HK-2 (cell line): Measurements from ENCODE around the gene FHIT.

Experiments used
- DNase-seq: peaks from one replicate; pipeline ENCODE4 v3.0.0-alpha.2; 2018; ENCODE audit not compliant: unreplicated experiment

FHIT gene

DNA sequence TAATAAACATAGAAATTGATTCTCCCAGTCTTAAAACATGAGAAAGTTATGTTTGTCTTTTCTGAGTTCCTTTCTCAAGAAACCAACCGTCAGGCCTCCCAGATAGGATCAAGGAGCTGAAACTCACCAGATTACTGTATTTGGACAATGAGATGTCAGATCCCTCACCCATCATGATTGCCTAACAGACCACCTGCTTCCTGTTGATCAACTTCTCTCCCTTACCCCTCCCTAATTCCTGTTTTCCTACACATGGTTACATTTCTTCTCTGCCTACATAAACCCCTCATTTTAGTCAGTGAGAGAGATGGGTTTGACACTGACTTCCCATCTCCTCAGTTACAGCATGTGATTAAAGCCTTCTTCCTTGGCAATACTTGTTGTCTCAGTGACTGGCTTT lies 917.5 kb downstream of the FHIT start:
- DNase-seq = no peak

DNA sequence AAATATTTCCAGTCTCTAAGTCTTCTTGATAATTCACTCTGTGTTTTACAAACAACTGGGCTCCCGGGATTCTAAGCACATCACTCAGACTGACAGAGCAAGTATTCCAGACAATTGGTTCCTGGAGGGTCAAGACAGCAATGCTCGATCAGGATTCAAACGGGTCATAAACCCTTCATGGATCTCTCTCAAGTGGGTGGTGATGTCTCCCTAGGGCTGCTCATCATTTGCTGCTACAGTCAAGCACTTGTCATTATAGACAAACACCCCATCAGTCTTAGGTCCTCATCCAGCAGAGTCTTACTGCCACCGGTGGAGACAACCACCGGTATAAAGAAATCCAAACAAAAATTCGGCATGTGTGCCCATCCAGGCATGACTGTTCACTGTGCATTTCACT lies 921.1 kb downstream of the FHIT start:
- no peak for DNase-seq

DNA sequence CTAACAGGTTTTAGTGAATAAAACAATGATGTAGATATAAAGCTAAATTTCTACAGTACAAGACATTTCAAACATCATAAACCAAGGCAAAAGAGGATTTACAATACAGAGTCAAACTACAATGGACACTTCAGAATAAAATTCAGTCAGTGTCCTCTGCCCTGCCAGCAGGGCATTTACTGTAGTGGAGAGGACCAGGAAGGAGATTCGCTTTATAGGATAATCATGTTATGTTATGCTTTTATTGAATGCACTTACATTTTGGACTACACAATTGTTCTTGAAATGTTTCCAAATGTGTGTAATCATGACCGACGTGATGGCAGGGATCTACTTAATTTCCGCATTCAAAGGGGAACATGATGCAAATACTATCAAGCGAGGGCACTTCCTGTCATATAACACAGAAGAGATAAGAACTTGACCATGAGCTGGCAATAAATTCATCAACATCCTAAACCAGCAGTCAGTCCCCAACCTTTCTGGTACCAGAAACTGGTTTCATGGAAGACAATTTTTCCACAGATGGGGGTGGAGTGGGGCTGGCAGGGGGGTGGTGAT lies 925.6 kb downstream of the FHIT start:
- DNase-seq = no peak

DNA sequence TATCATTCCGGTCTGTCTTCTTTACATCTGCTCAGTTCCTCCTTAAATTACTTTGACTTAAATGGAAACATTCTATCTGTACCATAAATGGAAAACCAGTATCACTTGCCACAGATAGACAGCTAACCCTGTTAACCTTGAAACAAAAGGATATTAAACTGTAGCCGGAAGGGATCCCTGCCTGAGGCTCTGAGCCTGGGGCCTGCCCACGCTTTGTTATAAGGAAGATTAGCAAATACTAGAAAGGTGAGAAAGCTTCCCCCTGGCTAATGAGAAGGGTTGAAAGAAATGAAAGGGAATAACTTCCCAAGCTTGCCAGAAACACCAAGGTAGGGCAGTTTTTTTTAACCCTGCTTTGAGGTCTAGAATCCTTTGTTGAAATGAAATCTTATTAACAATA lies 927.6 kb downstream of the FHIT start:
- DNase-seq = no peak

DNA sequence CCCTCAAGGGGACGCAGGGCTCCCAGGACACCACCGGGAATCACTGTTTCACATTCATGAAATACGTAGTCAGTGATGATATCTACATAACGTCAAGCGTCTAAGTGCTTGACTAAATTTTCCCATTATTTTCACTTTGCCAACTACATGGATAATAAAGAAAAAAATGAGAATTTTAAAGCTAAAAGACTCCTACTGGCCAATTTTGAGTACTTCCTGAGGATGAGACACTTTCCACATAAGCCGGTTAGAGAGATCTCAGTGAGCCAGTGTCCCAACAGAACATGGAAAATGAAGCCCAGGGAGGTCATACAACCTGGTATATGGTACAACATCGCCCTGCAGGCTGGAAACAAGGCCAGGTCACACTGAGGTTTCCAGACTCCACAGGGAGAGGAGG lies 928.1 kb downstream of the FHIT start:
- no peak for DNase-seq

DNA sequence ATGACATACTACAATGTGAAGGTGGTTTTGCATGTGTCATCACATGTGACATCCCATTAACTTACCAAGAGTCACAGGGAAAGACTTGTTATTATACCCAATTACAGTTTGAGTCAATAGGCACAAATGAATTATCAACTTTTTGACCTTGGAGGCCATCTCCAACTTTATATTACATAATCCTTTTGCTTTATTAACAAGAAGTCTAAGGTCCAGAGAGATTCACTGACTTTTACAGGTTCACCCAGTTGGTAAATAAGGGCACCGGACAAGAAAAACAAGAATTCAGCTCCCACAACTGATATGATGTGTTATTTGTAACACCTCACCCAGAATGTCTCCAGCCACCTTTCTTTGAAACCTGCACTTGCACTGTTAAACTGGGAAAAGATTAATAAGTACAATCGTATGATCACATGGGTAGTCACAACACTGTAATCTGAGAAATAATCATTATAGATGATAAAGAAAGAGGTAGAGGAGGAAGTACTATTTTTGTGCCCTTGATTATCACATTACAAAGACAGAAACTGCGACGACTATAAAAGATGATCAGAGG lies 928.9 kb downstream of the FHIT start:
- DNase-seq = no peak

DNA sequence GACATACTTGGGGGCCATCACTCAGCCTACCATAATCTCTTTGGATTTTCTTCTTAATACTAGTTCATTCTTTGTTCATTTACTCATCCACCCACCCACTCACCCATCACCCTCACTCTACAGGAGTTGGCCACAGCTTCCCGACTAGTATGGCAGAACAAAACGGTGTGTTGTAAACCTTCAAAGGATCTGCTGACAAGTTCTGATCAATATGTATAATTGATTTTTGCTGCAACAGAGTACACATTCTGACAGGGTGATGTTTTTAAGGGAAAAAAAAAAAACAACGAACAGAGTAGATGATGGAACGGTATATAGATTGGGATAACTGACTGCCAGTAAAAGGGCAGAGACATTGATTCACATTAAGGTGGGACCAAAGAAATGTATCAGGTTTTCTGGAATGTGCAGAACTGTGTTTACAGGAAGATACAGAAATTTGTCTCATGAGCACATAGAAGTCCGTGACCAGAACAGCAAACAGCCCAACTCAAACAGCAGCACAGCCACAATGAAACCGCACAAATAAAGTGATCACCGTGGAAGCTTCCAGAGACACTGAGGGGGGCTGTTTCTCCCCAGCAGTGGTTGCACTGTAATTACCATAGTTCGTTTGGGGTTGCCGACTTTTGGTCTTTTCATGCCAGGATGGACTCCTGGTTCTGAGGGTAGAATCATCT lies 931.9 kb downstream of the FHIT start:
- no peak for DNase-seq

DNA sequence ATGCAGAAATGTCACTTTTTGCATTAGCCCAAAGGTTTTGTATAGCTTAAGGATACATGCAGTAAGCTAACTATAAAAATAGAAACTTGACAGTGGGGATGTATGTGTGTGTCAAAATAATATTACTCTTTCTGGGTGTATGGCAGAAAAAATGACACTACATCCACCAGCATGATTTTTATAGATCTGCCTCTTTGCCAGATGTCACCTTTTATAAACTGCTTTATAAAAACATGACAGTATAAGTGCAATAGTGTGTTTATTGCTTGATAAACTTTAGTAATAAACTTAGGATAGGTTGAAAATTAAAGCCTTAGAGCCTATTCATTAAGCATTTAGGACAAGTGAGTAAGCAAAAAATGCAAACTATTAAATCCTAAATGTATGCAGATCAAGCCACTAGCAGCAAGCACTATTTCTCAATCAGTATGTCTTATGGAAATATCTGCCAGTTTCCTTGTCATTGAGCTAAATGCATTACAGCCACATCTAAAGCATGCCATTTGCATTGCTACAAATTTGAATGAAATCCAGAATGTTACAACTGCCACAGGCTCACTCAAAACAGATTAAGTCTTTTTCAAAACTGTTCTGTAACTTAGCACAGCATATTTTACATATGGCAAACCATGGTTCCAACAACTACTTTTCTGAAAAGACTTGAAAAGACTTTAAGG lies 935.0 kb downstream of the FHIT start:
- DNase-seq = no peak

DNA sequence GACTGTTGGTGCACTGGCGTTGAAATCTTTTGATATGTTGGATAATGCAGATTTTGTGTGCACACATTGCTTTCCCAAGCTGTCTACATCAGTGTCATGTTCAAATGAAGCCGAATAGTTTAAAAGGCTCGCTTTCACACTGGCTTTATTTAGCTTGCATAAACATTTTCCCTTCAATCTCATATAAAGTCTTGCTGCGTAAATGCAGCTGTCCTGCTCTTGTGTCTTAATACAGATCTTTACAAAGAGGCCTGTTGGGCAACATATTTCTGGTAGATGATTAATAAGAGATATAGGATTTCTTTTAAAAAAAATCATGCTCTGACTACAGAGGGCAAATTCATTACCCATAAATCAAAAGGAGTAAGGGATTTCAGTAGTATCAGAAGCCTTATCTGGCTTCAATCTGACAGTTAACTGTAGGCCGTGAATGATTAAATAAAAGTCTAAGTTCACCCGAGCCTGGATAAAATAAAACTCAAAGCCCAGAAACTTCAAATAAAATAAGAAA lies 937.2 kb downstream of the FHIT start:
- DNase-seq = no peak

DNA sequence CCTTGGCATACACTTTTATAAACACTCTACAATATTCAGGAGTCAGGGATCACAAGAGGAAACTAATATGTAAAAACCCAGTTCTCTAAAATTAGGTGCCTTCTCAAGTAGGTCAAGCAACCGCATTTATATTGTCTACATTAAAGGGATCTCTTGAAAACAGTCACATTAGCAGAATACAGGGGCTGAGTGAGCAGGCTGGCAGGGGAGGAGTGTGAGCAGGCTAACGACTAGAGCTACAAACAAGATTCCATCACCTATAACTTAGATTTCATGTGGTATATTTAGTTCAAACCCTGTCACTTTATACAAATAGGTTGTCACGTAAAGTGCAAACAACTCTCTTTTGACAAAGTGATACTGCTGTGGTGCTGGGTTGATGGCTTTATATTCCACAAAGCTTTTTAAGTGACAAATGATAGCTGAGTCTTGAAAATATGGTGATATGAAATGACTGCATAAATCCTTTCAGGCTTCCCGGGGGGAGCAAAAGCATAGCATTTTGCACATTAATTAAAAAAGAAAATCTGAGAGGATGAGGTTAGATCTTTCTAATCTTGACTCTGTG lies 937.9 kb downstream of the FHIT start:
- DNase-seq = no peak

DNA sequence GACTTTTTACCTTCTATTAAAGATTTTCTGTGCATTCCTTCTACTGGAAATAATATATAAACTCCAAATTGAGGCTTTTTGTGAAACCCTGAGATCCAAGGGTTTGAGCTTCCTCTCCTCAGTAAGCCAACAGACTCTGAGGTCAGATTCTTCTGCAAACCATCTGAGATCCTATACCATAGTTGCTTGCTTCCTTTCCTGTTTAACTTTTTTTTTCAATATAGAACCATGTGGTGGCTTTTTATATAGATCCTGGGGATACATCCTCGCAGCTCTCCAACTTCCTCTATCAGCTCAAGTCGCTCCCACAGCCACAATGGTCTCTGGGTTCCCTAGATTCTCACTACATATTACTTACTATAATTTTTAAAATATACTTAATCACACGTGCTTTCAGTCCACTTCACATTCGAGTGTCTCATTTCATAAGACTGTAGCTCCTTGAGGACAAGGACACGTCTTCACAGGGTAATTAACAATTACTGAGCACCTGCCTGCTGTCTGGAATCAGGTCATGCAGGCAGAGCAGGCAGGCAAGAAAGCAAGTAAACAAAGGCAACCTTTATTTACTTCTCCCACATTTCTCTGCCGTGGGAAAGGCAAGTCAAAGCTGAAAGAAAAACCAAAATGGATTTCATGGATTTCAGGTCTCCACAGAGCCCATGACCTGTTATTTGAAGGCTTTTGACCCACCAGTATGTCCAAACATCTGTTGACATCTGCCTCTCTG lies 941.5 kb downstream of the FHIT start:
- no peak for DNase-seq

DNA sequence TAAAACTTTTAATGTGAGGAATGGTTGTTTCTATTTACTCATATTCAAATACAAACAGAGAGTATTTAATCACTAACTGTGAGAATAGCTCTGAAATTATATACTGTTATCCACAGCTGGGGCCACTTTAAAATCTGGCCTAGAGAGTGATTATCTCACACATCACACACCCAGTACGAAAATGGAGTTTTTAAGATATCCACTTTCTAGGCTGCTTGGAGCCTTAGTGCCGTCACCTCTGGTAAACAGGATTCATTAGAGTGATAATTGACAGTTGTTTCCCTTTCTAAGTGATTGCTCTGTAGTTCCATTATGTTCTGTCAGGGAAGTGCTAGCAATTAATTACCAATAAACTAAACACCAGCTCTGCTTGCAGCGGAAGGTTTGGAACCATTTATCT lies 942.4 kb downstream of the FHIT start:
- DNase-seq = no peak

DNA sequence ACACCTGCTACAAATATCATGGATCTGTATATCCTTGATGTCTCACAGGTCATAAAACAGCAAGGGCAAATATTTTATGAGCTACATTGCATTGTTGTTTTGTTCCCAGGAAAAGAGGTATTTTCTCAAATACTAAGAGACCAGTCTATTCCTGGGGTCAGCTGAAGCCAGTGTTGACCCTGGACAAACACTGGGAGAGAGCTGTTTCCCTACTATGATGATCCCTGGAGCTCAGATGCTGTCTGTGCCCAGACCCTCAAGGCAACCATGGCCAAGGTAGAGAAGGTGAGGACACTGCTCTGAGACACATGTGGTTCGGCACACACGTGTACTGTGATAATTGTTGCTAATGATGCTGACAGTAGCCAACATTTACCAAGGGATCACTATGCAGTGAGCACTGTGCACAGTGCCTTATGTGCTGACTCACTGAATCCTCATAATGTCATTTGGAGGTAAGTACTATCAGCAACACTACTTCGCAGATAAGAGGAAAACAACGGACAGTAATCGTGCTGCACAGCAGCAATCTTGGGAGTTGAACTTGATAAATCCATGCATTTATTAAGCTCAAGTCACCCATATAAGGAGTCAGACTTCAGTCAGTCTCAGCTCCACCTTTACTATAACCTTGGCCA lies 943.6 kb downstream of the FHIT start:
- DNase-seq = no peak

DNA sequence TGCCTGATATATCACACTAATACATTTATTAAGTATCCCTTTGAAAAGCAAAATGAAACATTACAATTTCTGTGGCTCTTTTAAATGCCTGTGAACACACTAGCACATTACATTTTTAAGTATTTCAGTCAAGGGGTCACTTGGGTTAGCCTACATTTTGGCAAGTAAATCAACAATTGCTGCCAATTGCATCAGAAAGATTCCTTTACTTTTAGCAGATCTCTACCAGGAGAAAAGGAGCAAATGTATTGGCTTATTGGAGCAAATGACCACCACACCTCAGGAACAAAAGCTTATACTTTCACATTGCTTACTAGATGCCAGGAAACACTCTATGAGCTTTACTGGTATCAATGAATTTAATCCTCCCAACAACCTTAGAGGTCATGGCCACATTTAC lies 947.1 kb downstream of the FHIT start:
- DNase-seq = no peak

DNA sequence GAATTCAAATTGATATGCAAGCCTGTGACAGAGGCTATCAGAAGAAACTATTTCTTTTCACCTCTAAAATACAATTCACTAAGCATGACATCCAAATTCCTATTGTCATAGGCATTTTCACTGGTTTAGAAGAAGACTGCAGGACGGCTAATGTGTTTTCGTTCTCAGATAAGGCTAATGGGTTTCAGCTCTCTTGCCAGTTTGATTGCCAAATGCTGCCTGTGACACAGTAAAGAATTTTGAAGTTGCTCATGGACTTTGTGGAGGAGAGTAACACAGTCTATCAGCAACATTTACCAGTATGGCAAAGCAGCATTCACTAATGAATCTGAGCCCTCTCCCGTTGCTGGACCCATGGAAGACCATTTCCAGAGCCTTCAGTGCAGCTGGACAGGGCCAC lies 948.1 kb downstream of the FHIT start:
- no peak for DNase-seq

DNA sequence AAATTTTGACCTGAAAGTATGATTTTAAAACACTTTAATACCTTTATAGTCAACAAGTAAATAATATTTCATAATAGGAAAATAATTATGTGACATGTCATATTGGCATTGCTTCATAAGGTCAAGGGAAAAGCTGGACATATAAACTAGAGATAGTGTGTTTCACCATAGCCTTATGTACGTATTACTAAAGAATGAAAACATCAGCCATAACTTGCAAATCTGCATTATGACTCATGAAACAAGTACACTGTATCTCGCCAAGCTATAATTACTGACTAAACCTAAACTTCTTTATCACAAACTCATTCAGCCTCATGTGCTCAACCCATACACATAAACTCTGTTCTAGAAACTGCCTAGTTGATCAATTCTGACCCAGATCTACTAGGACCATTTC lies 950.1 kb downstream of the FHIT start:
- DNase-seq = no peak

DNA sequence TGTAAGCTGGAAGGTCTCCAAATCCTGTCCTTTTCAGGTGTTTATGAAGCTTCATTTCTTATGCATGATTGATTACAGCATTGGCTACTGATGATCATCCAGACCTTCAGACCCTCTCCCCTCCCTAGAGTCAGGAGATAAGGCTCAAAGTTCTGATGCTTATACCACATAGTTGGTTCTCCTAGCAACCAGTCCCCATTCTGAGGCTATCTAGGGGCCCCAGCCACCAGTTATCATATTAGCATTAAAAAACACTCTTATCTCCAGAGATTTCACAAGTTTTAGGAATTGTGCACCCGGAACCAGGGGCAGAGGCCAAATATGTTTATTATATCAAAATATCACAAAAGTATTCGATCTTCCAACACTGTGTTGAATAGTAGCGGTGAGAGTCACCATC lies 953.1 kb downstream of the FHIT start:
- no peak for DNase-seq

DNA sequence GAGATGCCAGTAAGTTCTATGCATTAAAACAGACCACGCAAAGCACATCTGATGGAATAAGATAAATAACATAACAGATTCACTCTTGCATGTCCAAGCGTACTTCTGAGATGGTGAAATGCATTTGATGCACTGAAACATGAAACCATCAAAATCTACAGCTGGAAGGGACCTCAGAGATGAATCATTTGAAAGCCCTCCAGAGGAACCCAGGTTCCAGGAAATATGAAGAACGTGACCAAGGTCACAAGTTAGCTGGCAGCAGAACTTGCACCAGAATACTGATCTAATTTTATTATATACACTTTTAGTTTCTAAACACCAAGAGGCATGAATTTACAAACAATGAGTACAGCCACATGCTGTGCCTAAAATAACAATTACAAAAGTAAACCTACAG lies 957.1 kb downstream of the FHIT start:
- no peak for DNase-seq

DNA sequence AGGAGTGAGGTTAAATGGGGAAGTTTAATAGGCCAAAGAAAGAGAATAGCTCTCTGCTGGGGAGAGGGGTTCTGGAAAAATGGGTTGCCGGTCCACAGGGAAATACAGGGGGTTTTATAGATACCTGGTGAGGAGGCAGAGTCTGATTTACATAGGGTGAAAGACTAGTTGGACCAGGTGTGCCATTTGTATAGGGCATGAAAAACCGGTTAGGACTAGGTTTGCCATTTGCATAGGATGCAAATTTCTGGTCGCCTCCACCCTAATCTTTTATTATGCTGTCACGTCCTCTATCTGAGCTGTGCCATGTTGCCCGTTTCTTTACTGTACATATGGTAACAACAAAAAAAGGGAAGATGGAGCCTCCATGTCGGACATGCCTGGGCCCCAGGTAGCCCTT lies 960.1 kb downstream of the FHIT start:
- no peak for DNase-seq

DNA sequence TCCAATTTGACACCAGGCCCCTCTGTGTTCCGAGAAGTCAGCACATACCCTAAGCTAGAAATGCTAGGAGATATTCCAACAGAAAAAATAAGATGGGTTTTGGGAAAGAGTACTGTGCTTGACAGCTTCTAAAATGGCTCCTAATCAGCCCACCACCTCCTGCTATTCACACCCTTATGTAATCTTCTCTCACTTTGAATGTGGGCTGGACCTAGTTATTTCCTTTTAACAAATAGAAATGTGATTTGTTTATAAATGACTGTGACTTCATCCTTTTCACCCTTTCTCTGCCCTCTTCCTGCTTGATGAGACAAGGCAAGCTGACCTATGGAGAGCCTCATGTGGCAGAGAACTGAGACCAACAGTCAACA lies 961.1 kb downstream of the FHIT start:
- no peak for DNase-seq

DNA sequence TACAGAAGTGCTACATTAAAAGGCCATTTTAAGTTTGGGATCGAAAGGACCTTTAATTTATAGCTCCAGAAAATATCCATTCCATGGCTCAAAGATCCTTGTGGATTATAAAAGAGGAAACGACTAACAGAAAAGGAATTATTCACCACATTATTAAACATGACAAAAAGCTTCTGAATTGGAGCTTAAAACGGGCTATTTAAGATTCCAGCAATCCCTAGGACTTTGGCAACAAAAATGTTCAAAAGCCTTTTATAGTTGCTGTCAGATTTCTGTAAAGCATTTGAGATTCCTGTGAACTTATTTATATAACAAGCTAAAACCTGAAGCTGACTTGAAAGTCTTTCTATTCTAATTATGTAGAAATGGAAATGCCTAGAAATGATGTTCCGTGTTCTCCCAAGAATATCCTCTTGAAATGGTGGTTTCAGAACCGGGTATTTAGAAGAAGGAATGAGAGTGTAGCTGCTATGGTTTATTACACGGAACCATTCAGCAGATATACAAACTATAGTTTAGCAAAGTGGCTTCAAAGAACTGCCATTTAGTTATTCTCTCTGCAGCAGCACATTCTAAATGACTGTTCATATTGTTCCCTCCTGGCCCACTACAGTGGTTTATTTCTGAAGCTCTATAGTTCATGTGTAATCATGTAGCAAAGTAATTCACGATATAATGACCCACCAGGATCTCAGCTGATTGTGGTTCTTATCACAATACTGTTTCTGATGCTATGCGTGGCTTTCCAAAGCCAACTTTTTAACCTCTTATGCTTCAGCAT lies 961.7 kb downstream of the FHIT start:
- DNase-seq = no peak
